Amygdala (tissue), 56 donors: ENCODE results near the gene ABLIM2.

Experiments used
- DNase-seq, 56 donors: peaks; one replicate each; lab custom pipeline; 2025; lab: John Stamatoyannopoulos, UW

ABLIM2 gene

DNA sequence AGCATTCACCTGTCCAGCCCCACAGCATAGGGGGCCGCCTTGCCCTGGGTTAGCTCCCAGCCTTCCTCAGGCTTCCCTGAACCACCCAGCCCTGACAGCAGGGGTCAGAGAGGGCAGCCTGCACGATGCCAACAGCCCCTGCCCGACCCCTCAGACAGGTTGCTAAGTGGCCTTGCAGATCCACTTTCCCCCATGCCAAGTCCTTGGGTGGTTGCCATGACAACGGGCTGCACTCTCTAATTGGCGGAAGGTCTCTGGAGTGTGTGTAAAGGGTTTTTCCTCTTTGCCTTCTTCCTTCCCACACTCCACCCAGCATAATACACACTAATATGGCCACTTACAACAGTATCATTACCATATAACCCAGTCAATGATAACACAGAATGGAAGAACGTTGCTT, 119.3 kb downstream of the ABLIM2 start:
- DNase-seq = peak in 3 of 56 donors; percentile 6 to 43 (median 27)

- no peak for DNase-seq
Measured at GRCh38 chr4:8038719-8039251, 119.8 kb downstream of the ABLIM2 start.

DNA sequence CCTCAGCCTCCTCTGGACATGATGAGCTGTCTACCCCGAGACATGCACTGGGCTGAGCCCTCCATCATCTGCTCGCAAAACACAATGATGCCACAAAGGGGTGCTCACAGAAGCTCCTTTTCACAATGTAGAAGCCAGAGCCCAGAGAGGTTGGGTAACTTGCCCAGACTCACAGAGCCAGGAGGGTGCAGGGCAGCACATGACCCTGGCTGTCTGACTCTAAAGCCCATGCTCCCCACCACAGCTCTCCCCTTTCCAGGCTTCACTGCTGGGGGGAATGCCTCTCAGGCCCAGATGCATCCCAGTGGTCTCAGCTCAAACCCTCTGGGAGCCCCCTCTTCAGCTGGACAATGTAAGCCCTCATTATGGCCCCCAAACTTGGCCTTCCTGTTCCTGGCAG, 120.5 kb downstream of the ABLIM2 start:
- no peak for DNase-seq

- DNase-seq = no peak
Measured at GRCh38 chr4:8037150-8037769, 121.4 kb downstream of the ABLIM2 start.

GRCh38 chr4:8035371-8035780, 123.2 kb downstream of the ABLIM2 start:
- DNase-seq = no peak

GRCh38 chr4:8033829-8034528, 124.6 kb downstream of the ABLIM2 start:
- DNase-seq = no peak

GRCh38 chr4:8033067-8033755, 125.4 kb downstream of the ABLIM2 start:
- no peak for DNase-seq

DNA sequence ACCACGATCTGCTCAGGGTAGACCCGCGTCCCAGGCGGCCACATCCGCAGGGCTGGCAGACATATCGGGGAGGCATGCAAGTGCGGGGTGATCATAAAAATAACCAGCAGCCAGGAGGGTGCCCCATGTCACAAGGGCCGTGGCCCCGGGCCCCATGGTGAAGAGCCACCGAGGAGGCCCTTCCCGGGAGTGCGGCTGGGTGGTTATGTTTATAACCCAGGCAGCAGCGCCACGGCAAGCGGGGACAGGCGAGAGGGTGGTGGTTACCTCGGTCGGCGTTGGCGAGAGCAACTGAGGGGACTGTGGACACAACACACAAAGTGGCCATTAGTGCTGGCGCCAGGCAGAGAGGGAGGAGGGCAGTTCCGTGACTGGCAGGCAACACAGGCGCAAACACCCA, 126.2 kb downstream of the ABLIM2 start:
- DNase-seq = no peak

GRCh38 chr4:8030121-8030781, 128.4 kb downstream of the ABLIM2 start:
- DNase-seq = no peak

GRCh38 chr4:8029689-8030088, 128.9 kb downstream of the ABLIM2 start:
- no peak for DNase-seq

DNA sequence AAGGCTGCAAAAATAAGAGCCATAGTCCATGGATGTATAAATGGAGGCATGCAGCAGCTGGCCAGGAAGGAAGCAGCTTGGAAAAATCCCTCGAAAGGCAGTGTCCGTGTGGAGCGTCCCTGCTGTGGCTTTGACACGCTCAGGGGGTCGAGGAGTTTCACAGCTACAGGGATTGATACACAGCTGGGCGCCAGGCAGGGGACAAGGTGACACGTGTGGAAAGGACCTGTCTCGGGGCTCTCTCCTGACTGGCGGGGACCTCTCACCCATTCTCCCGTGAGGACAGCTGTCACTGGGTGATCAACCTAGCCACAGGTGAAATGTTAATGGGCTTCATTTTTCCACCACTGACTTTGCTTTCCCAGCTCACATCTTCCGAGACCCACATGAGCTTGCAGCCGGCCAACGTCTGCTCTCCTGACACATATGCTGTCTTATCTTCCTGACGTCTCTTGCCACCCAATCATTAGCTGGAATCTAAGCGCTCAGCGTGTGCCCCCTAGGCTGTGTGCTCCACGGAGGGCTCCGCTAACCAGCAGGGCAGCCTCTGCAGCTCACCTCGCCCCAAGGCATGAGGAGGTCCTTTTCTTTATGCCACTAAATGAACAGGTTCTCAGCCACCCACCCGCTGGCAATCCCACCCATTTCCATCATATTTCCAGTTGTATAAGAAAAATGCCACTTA, 129.6 kb downstream of the ABLIM2 start:
- DNase-seq = no peak

DNA sequence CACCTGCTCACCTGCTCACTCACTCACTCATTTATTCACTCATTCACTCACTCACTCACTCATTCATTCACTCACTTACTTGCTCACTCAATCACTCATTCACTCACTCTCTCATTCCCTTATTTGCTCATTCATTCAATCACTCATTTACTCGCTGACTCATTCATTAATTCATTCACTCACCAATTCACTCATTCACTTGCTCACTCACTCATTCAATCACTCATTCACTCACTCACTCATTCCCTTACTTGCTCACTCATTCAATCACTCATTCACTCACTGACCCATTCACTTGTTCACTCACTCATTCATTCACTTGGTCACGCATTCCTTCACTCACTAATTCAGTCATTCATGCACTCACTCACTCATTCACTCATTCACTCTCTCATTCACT, 130.2 kb downstream of the ABLIM2 start:
- no peak for DNase-seq

- peak in 1 of 56 donors; percentile 7 for DNase-seq
Measured at GRCh38 chr4:8026453-8026852, 132.2 kb downstream of the ABLIM2 start.

- DNase-seq = no peak
Measured at GRCh38 chr4:8025668-8026067, 132.9 kb downstream of the ABLIM2 start.

DNA sequence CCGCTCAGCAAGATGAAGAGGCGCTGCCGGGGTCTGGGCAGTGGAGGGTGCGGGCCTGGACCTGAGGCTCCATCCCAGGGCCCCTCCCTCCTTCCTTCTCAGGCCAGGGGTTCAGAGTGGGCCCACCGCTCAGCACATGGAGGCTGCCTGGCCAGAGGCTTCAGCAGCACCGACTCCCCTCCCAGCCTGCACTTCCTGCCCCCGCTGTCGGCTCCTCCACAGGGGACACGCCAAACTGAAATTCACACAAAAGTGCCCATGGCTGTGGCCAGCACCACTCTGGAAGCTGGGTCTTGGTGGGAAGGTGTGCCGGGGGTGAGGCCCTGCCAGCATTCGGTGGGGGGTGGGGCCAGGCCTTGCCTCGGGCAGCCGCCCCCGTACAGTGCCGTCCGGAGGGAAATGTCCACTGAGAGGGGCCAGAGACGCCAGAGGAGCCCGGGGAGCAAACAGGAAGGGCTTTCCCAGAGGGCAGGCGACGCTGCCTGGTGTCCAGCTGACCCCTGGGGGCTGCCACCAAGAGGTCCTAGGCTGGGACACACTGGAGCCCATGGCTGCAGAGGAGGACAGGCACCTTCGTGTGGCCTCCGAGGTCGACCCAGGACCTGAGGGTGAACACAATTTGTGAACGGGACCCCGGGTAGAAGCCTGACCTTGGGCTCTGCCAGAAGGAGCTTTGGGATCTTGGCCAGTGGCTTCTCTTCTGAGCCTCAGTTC, 134.4 kb downstream of the ABLIM2 start:
- DNase-seq = no peak

DNA sequence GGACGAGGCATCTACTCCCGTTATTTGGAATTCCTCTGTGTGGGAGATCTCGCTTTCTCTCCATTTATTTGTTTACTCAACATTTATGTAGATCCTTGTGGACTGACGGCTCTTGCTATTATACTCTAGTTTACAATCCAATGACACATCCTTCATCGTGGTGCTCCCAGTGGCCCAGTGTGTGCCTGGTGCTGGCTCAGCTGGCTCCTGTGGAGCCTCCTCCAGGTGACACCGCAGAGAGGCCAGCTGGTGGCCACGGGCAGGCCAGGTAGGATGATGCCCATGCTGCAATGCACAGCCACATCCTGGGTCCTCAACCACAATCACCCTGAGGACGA, 134.9 kb downstream of the ABLIM2 start:
- no peak for DNase-seq

DNA sequence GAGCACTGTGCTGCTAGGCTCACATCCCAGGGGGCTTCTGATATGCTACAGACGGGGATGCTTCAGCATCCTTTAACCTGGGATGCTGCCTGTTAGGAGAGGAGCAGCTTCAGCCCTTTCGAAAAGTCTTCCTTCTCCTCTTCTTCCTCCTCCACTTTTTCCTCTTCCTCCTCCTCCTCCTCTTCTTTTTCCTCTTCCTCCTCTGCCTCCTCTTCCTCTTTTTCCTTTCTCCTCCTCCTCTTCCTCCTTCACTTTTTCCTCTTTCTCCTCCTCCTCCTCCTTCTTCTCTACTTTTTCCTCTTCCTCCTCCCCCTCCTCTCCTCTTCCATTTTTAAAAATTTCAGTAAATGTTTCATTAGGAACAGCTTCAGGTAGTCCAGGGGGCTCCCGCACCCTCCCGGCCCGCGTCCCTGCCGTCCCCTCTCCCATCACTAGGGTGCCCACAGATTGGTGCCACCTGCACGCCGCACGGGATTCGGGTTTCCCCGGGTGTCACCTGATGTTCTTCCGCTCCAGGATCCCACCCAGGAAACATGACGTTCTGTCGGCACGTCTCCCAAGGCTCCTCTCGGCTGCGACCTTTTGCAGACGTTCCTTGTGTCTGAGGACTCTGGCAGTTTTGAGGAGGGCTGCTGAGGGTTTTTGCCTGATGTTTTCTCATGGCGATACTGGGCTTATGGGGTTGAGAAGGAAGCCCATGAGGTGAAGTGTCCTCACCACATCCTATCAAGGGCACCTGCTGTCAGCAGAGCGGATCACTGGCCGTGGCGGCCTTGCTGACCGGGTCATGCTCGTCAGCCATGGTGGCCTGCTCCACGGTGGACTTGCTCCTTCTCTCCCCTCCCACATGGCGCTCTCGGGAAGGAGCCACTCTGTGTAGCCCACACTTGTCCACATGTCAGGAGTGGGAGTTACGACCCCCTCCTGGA, 135.6 kb downstream of the ABLIM2 start:
- DNase-seq = no peak

DNA sequence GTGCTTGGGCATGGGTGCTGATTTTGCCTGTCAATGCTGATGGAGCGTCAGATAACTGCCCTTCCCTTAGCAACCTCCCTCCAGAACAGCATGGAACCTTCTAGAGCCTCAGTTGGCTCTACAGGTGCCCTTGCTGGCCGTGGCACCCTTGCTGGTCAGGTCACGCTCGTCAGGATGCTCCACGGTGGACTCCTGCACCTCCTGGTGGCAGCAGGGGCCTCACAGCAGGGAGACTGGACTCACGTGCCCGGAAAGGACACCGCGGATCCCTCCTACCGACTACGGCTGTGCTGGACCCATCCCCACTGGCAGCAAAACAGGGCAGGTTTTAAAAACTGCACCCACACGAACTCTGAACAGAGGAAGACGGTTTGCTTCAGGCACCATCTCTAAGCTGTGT, 136.8 kb downstream of the ABLIM2 start:
- no peak for DNase-seq
